KG1 (cell line): ENCODE results near the gene KHDC1L.
A peak's percentile ranks its signal among the peaks of the same experiment; 100 is the strongest.
"Not testable (repeated sequence)": the region's sequence is repeated elsewhere in the genome, so short reads cannot be mapped to it uniquely, and the experiment has no call there.

ENCODE experiments used
- DNase-seq: peaks from one replicate; lab custom pipeline; 2025; lab: John Stamatoyannopoulos, UW

KHDC1L gene, protein sequence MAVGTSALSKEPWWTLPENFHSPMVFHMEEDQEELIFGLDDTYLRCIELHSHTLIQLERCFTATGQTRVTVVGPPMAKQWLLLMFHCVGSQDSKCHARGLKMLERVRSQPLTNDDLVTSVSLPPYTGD

DNA sequence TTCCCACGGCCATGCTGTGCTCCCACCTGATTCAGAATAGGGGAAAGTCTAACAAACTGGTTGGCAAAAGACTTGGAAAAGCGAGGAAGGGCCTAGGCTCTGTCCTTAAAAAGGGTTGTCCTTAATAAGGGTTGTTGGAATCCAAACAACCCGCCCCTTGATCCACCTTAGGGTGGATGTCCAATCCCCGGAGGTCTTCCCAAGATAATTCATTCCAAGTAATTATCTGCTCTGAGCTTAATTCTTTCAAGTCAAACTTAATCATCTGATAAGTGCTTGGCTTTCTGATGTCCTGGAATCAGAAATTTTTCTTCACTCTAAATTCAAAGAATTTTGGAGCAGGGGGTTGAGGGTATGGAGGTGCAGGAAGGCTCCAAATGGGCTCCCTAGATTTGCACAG lies at the start of gene KHDC1L:
TSS of gene KHDC1L (minus strand) at position 101 of the 400 bp plus-strand sequence. CDS start at position 13, 88 bp downstream.
- no peak for DNase-seq

DNA sequence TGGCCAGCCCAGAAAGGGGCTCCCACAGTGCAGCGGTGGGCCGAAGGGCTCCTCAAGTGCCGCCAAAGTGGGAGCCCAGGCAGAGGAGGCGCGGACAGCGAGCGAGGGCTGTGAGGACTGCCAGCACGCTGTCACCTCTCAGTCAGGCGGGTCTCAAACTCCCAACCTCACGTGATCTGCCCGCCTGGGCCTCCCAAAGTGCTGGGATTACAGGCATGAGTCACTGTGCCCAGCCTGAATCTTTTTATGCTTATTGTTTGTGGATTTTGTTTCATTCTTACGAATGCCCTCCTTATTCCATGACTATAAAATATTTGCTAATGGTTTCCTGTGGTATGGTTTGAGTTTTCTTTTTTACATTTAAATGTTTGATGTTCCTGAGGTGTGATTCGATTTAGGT lies 44.0 kb upstream of the KHDC1L start:
- not testable (repeated sequence) for DNase-seq

DNA sequence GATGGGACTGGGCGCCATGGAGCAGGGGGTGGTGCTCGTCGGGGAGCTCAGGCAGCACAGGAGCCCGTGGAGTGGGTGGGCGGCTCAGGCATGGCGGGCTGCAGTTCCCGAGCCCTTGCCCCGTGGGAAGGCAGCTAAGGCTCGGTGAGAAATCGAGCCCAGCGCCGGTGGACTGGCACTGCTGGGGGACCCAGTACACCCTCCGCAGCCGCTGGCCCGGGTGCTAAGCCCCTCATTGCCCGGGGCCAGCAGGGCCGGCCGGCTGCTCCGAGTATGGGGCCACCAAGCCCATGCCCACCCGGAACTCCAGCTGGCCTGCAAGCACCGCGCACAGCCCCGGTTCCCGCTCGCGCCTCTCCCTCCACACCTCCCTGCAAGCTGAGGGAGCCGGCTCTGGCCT lies 43.6 kb upstream of the KHDC1L start:
- DNase-seq = not testable (repeated sequence)

DNA sequence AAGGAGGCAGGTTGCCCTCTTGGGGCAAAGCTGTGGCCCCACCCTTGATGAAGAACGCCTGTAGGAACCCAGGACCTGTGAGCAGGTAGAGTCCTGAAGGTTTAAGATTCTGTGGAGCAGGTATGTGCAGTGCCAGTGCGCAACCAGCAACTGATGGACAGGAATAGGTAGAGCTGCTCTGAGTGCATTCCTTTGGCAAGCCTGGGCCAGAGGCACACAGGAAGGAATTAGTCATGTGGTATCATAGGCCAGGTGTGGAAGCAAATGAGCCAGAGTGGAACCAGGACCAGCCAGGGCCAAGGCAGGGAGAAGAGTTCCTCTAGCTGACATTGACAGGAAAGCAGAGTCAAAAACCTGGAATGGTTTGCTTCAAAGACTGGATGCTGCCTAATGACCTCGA lies 39.1 kb upstream of the KHDC1L start:
- no peak for DNase-seq

DNA sequence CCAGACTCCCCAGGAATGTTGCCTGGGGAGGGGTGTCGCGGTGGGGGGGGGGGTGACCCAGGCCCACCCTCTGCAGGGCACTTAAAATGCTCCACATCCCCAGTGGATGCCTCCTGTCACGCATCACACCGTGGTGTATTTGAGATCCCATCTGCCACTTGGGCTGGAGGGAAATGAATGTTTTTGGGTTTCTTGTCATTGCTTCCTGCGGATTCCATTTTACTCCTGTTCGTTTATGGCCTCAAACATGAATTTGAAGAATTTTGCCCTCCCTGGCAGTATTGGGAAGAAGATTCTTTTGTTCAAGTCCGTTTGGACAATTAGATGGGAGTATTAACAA lies 38.2 kb upstream of the KHDC1L start:
- no peak for DNase-seq

DNA sequence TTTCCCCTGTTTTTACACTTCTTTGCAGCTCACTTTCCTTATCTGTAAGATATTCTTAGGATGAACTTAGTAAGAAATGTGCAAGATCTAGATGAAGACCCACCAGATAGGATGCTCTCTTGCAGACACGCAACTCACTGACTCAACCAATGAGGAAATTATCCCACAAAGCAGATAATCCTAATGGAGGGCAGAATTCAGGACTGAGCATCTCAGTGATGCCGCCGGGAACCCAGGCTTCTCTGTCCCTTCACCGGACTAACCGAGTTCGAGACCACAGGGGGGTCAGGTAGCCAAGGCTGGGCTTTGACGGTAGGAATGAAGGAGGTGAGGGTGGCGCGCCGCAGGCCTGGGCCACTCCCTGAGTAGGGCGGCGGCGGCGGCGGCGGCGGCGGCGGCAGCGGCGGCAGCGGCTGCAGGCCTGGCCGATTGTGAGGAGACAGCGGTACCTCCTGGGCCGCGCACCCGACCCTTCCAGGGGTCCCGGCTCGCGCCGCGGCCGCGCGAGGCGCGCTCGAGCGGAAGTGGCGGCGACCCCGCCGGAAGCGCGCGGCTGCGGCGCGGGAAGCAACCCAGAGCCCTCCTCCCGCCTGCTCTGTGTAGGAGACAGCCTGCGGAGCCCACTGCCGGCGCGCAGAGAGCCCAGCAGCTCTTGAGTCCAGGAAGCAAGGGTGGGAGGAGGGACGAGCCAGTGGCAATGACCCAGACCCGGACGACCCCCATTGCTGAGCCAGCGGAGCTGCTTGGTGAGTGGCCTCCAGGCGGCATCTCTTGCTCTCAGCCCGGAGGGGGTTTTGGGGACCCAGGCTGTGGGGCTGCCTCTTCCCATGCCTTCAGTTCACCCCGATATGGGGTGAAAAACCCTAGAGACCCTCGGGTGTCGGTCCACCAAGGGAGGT lies 37.6 kb upstream of the KHDC1L start, which contains the start of gene KHDC1:
TSS of gene KHDC1 (minus strand) at position 526 of the 899 bp plus-strand sequence. CDS start 20,679 bp downstream, outside the sequence.
- peak; percentile 69 for DNase-seq

DNA sequence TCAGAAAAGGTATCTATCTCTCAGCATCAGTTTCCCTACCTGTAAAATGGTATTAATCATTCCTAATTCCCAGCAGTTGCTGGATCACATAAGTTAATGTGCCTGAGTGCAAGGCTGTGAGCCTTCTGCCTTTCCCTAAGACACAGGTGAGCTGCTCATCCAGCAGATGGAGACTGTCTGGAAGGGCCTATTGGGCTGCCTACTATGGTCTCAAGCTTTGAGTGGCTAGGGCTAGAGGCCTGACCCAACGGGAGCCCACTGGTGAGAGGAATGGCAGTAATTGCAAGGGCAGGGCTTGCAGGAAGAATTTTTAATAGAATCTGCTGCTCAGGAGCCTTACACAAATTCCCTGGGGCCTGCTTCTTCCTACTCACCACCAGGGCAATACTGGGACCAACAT lies 33.4 kb upstream of the KHDC1L start:
- no peak for DNase-seq

DNA sequence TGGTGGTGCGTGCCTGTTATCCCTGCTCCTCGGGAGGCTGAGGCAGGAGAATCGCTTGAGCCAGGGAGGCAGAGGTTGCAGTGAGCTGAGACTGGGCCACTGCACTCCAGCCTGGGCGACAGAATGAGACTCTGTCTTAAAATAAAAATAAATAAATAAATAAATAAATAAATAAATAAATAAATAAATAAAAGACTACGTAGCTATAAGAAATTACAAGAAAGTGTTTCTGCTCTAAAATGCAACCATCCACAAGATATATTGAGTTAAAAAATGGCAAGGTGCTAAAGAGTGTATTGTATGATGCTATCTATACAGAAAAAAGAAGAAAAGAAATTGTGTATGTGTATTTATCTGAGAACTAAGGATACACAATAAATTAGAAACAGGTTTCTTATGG lies 29.0 kb upstream of the KHDC1L start:
- DNase-seq = not testable (repeated sequence)

DNA sequence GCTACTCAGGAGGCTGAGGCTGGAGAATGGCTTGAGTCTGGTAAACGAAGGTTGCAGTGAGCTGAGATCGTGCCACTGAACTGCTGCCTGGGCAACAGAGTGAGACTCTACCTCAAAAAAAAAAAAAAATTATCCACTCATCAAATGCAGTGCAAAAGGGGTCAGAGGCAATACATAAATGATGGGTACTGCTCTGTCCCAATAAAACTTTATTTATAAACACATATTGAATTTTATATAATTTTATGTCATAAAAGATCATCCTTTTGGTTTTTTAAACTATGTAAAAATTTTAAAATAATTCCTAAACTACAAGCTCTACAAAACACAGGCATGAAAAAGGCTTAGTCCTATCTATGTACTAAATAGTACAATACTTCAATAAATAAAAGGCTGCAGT lies 27.4 kb upstream of the KHDC1L start:
- DNase-seq = no peak

DNA sequence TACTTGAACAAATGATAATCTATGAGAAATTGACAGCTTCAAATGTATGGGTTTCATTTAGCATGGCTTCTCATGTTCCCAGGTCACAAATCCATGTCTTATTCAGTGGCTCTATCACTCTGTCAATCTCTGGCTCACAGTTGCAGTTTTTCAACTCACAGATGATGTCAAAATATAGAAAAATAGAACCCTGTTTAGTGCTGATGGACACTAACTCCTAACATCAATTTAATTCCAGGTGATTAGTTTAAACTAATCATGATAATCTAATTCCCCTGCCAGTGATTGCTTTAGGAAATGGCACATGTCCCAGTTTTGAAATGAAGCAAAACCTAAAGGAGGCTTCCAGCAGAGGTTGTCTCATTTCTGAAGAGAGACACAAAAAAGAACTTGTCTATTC lies 24.7 kb upstream of the KHDC1L start:
- no peak for DNase-seq

DNA sequence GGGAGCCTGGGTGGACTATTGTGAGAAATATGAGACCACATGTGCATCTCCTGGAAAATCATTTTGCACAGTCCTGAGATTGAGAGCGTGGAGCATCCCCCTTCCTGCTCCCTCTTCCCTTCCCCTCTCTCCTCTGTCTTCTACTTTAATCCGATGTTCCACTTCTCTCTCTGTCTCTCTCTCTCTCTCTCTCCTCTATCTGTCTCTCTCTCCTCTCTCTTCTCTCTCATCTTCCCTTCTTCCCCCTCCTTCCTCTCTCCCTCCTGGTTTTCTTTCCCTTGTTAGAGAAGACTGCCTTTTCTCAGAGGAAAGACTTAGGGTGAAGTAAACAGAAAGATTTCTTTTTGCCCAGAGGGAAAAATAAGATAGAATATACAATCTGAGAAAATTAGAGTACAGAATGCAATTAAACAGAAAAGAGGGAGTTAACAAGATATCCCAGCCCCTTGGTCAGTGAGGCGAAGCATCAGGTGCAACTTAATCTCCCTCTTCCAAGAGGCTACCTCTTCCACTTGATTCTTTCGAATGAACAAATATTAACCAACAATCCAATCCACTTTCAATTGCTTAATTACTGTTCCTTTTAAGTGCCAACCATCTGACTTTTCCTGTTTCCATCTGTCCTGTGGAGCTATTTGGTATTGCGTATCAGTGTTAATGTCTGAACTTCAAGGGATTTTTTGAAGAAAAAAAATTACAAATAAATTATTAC lies 23.1 kb upstream of the KHDC1L start:
- DNase-seq = no peak

DNA sequence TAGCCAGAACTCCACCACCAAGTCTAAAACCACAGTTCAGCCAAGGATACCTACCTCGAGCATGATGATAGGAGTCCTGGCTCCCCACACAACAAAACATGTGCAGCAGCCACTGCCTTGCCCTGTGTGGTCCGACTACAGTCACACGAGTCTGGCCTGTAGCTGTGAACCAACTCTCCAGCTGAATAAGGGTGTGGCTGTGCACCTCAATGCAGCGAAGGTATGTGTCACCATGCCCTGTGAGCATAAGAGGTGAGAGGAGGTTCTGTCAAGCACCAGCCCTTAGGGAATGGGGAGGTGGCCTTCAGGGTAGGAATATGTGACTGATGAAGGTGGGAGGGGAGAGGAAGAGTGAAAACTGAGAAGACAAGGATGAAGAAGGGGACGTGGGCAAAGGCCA lies 16.7 kb upstream of the KHDC1L start:
- DNase-seq = no peak

DNA sequence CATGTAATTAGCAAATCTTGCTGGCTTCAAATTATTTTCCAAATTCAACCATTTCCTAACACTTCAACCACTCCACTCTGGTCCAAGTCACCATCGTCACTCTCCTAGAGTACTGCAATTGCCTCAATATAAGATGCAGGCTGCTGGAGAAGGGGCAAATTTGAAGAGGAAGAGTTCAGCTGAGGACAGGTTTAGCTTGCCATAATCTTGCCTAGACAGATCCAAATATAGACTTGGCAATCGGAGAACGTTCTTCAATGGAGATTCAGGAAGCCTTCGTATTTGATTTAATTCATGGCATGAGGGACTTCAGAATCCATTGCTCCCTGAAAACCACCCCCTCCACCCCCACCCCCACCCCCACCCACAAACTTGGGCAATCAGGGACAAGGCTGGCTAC lies 15.4 kb upstream of the KHDC1L start:
- no peak for DNase-seq

DNA sequence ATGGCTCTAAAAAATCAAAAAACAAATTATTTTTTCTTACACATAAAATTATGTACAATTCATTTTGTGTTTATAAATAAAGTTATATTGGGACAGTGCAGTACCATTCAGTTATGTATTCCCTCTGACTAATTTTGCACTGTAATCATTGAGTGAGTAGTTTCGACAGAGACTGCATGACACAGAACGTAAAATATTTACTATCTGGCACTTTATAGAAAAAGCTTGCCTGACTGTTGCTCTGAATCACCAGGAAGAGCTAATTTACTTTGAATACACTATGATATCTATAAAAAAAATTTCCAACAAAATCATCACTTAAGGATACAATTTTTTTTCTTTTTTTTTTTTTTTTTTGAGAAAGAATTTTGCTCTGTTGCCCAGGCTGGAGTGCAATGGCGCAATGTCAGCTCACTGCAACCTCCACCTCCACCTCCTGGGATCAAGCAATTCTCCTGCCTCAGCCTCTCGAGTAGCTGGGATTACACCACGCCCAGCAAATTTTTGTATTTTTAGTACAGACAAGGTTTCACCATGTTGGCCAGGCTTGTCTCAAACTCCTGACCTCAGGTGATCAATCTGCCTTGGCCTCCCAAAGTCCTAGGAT lies 11.0 kb upstream of the KHDC1L start:
- DNase-seq = no peak

DNA sequence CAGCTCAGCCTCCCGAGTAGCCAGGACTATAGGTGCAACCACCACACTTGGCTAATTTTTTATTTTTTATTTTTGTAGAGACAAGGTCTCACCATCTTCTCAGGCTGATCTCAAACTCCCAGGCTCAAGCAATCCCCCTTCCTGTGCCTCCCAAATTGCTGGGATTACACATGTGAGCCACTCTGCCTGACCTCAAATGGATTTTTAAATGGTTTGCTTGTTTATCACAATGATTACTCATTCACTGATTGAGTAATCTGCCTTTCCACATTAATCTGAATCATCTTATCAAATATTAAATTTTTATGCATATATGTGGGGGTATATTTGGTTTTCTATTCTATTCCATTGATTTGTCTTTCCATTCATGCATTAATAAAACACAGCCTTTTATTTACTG lies 9.4 kb upstream of the KHDC1L start:
- DNase-seq = no peak

DNA sequence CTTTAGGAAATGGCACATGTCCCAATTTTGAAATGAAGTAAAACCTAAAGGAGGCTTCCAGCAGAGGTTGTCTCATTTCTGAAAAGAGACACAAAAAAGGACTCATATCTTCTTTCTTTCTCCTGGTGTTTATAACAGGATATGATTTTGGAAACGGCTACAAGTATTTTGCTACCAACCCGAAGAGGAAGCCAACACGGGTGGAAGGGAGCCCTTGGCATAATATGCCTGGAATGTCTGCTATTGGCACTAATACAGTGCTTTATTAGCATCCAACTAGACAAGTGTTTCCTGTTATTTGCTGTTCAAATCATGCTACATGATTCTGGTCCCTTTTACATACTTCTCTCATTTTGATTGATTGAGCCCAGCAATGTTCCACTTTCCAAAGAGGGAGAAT lies 8.7 kb upstream of the KHDC1L start:
- DNase-seq = not testable (repeated sequence)

DNA sequence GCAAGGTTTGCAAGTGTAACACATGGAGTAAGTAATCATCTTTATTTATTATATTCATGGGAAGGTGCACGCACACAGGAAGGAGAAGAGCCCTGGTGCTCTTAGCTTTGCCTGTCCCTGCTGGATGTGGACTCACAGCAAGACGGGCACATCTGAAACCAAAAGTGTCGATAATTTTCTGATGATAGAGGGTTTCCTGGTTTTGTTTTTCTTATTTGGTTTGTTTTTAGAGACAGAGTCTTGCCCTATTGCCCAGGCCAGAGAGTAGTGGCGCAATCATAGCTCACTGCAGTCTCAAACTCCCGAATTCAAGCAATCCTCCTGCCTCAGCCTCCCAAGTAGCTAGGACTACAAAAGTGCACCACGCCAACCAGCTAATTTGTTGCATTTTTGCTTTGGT lies 7.8 kb upstream of the KHDC1L start:
- no peak for DNase-seq

DNA sequence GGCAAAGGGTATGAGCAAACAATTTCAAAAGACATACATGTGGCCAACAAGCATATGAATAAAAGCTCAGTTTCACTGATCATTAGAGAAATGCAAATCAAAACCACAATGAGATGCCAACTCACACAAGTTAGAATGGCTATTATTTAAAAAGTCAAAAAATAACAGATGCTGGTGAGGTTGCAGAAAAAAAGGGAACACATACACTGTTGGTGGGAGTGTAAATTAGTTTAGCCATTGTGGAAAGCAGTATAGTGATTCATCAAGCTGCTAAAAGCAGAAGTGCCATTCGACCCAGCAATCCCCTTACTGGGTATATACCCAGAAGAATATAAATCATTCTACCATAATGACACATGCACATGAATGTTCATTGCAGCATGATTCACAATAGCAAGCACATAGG lies 6.7 kb upstream of the KHDC1L start:
- DNase-seq = no peak

DNA sequence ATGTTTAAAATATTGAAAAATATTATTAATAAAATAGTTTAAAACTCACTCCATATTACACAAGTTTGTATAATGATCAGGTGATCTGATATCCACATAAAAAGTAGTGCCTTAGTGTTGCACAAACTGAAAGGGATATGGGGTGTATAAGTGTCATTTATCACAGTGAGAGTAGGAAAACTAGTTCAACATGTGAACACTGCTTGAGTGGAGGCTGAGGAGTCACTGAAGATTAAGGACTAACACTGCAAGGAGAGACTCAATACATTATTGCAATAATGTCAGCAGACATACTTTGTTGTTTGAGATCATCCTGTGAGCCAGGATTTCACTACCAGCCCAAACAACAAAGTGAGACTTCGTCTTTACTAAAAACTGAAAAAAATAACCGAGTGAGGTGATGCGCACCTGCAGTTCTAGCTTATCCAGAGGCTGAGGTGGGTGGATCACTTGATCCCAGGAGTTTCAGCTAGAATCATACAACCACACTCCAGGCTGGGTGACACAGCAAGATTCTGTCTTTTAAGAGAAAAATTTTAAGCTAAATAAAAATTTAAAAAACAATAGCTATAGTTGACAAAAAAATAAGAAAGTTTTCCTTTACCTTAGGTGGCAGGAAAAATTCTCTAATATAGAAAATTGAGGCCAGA lies 2.4 kb upstream of the KHDC1L start:
- DNase-seq = no peak

DNA sequence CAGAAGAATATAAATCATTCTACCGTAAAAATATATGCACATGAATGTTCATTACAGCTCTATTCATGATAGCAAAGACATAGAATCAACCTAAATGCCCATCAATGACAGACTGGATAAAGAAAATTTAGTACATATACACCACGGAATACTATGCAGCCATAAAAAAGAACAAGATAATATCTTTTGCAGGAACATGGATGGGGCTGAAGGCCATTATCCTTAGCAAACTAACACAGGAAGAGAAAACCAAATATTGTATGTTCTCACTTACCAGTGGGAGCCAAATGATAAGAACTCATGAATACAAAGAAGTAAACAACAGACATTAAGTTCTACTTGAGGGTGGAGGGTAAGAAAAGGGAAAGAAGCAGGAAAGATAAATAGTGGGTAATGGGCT lies 8.4 kb downstream of the KHDC1L start:
- DNase-seq = no peak

DNA sequence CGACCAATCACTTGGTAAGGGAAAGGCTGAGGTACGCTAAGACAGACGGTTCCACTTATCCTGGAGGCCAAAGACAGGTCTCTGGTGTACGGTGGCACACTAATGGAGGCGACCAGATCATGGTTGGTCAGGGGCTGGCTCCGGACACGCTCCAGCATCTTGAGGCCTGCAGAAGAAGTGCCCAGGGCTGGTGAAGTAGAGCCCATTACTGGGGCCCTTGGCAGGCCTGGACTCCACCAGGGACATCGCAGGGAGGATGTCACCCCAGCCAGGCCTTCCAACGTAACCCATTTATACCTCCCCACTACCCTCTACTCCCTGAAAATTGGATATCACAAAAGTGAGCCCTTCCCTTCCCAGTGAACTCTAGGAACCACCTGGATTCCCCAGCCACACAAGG lies 16.2 kb downstream of the KHDC1L start:
- no peak for DNase-seq

DNA sequence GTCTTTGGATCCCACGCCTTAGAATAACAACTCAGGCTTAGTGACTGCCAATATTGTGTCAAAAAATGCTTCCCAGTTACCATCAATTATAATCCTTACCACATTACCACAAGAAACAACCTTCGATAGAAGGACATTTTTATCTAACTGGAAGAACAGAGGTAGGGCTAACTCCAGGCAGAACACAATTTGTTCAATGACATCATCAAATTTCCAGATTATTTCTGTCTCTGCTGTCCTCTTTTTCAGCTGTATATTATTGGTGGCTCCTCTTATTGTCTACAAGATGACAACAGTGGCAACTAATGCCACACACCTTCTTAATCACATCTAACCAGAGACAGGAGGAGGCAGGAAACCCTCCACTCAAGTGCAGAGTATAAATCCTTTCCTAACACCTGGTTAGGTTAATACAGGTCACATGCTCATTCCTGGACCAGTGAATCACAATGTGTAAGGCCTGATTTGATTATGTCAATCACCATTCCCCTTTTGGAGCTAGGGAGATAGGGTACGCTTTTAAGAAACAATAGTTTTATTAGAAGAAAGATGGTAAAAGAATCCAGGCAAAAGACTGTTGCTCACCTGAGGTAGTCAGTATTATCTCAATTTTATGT lies 18.0 kb downstream of the KHDC1L start:
- no peak for DNase-seq
